ENCODE results near the gene ELF2.

DNA sequence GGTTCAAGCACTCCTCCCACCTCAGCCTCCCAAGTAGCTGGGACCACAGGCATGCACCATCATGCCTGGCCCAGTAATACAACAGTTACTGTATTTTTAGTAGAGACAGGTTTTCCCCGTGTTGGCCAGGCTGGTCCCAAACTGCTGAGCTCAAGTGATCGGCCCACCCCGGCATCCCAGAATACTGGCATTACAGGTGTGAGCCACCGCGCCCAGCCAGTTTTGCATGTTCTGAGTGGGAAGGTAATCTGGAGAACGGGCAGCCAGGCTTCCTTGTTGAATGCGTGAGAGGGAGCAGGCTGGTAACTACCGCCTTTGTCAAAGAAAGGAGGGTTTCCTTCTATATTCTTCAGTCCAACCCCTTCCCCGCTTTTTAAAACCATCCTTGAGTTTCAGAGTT lies 152.3 kb downstream of the ELF2 start:
- TF ChIP-seq, protein P1, sequence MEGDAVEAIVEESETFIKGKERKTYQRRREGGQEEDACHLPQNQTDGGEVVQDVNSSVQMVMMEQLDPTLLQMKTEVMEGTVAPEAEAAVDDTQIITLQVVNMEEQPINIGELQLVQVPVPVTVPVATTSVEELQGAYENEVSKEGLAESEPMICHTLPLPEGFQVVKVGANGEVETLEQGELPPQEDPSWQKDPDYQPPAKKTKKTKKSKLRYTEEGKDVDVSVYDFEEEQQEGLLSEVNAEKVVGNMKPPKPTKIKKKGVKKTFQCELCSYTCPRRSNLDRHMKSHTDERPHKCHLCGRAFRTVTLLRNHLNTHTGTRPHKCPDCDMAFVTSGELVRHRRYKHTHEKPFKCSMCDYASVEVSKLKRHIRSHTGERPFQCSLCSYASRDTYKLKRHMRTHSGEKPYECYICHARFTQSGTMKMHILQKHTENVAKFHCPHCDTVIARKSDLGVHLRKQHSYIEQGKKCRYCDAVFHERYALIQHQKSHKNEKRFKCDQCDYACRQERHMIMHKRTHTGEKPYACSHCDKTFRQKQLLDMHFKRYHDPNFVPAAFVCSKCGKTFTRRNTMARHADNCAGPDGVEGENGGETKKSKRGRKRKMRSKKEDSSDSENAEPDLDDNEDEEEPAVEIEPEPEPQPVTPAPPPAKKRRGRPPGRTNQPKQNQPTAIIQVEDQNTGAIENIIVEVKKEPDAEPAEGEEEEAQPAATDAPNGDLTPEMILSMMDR (IDR thresholded peaks at IDR 0.05; ENCODE audit: low read depth, low read length) = no peak
- TF ChIP-seq POLR2A (IDR thresholded peaks at IDR 0.05; ENCODE audit: extremely low read depth, insufficient read length) (no peak), MYC (IDR thresholded peaks at IDR 0.05; ENCODE audit: low read depth, low read length) (no peak)
- TF ChIP-seq, protein P2, sequence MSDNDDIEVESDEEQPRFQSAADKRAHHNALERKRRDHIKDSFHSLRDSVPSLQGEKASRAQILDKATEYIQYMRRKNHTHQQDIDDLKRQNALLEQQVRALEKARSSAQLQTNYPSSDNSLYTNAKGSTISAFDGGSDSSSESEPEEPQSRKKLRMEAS (IDR thresholded peaks at IDR 0.05; ENCODE audit: low read depth, low read length) = no peak
